22Rv1 (cell line): ENCODE results near the gene IQSEC1.

Source experiments
- H3K27ac ChIP-seq: fragments of 450-650 bp; 2 replicates; pipeline ENCODE4 v1.5.1; 2017
- CTCF ChIP-seq: fragments of 450-650 bp; IDR thresholded peaks from 2 replicates; pipeline ENCODE4 v1.5.1; 2017; ENCODE audit warnings: mild to moderate bottlenecking
- ZFX ChIP-seq: fragments of 450-650 bp; IDR thresholded peaks from 2 replicates; pipeline ENCODE4 v1.6.1; 2017; ENCODE audit warnings: antibody characterized with exemption, borderline replicate concordance

The IQSEC1 gene

GRCh38 chr3:13025778-13026518, 47.3 kb downstream of the IQSEC1 start:
- no peak overlapping the region for H3K27ac ChIP-seq
- TF ChIP-seq CTCF, result no peak
- TF ChIP-seq ZFX, result no peak

DNA sequence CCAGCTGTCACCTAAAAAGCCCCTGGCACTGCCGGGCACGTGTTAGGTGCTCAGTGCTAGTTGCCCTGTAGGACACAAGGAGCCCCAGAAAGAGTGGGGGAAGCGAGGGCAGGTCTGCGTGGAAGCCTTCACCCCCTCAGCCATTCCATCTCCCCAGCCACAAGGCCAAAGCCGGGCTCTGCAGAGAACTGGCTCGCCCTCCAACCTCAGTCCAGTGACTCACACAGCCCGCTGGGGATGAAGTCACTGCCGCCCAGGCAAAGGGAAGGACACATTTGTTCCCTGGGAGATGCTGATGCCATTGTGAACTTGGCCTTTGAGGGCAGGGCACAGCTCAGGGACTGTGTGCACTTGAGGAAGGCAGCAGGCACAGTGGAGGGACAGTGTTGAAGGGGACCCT, 48.1 kb downstream of the IQSEC1 start:
- no peak overlapping the region for H3K27ac ChIP-seq

DNA sequence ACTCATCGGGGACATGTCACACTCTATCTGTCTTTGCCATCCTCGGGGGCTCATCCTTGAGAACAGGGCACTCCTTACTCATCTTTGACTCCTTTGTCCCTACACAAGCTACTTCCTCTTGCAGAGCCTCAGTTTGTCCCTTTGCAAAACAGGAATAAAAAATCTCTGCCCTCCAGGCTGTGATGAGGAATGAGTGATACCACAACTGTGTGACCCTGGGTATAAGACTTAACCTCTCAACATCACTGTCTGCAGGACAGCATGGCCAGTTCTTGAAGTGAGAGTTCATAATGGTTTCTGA, 48.5 kb downstream of the IQSEC1 start:
- no peak for TF ChIP-seq CTCF
- TF ChIP-seq ZFX, result no peak
- H3K27ac ChIP-seq, result no peak overlapping the region

More for the DNA sequence above, 48.1 kb downstream of the IQSEC1 start:
- no peak for TF ChIP-seq ZFX
- TF ChIP-seq CTCF, result no peak

GRCh38 chr3:13023971-13024764, 49.1 kb downstream of the IQSEC1 start:
- TF ChIP-seq CTCF, result no peak
- no peak for TF ChIP-seq ZFX
- H3K27ac ChIP-seq, result no peak overlapping the region

DNA sequence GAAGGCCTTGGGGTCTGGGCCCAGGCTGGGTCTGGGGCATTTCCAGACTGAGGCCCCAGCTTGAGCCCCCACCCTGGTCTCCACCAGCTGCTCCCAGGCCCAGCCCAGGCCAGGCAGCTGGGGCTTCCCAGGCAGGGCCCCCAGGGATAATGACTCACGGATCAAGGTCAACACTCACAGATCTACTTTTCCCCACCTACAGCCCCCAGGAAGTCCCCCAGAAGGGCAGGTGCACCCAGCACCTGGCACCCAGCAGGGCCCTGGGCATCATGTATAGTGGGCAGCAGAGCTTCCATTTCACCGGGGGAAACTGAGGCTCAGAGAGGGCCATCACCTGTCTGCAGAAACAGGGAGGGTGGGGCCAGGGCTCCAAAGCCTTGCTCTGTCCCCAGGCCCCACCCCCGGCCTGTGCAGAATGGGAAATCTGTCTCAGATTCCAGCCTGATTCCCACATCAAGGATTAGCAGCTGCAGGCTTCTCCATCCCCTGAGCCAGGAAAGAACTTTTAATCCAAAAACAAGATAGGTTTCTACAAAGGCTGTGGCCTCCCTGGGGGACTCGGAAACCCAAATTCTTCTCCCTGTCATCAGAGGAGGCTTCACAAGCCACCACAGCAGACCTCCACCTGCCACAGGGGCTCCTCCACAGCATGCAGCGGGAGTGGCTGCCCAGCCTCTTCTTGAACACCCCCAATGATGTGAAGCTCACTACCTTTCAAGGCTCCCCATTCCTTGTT, 49.8 kb downstream of the IQSEC1 start:
- no peak overlapping the region for H3K27ac ChIP-seq
- no peak for TF ChIP-seq ZFX
- no peak for TF ChIP-seq CTCF

GRCh38 chr3:13022348-13023234, 50.6 kb downstream of the IQSEC1 start:
- H3K27ac ChIP-seq, result no peak overlapping the region
- TF ChIP-seq ZFX (no peak), CTCF (no peak)
